GM18861 (cell line): Measurements from ENCODE around the gene MAGED4B.
"Not testable (repeated sequence)": the region's sequence is repeated elsewhere in the genome, so short reads cannot be mapped to it uniquely, and the experiment has no call there.

Source experiments
- ATAC-seq: cut with Tn5 transposase; IDR thresholded peaks from one replicate; pipeline ENCODE4 v1.9.1; 2021; ENCODE audit not compliant: unreplicated experiment

The MAGED4B gene

DNA sequence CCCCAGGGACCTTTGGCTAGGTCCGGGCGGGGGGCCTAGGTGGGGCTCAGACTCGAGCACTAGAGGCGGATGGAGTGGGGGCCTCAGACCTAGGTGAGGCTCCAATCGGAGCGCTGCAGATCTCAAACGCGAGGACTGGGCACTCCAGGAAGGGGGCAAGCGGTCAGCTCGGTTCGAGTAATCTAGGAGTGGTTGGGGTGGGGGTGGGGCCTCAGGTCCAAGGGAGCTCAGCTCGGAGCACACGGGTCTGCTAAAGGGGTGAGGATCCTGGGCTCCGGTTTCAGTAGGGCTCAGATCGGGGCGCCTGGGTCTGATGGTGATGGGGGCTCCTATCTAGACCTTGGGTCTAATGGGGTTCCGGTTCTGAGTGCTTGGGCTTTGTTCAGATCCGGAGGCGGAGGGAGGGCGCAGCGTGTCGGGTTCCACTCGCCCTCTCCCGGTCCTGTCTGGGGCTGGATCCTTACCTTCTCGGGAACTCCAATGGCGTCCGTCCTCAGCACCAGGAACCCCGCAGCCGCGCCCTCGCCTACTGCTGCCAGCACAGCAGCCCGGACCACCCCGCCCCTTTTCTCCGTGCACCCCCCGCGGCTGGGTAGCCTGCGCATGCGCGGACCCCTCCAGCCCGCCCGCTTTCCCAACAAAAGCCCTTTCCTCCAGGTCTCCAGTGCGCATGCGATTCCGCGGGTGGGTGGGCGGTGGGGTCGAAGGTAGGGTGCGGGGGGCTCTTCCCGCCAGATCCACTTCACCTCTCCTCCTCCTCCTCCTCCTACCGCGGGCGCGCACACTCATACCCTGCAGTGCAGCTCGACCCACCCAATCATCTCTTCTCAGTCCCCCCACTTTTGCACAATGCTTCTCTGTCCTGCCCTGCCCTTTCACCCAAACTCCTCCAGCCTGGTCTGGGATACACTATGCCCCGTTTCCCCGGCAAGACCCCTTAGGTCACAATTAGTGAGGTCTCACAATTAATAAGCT lies at the start of gene MAGED4B:
Gene MAGED4B, minus strand, starts transcription at position 518 of the 975 bp plus-strand sequence. CDS start 1,011 bp downstream, outside the sequence.
- not testable (repeated sequence) for ATAC-seq

GRCh38 chrX:52118262-52118661 lies 49.3 kb upstream of the MAGED4B start:
- ATAC-seq = no peak

DNA sequence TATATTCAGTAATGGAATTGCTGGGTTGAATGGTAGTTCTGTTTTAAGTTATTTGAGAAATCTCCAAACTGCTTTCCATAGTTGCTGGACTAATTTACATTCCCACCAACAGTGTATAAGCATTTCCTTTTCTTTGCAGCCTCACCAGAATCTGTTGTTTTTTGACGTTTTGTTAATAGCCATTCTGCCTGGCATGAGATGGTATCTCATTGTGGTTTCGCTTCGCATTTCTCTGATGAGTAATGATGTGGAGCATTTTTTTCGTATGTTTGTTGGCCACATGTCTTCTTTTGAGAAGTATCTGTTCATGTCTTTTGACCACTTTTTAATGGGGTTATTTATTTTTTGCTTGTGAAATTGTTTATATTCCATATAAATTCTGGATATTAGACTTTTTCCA lies 13.6 kb upstream of the MAGED4B start:
- no peak for ATAC-seq

DNA sequence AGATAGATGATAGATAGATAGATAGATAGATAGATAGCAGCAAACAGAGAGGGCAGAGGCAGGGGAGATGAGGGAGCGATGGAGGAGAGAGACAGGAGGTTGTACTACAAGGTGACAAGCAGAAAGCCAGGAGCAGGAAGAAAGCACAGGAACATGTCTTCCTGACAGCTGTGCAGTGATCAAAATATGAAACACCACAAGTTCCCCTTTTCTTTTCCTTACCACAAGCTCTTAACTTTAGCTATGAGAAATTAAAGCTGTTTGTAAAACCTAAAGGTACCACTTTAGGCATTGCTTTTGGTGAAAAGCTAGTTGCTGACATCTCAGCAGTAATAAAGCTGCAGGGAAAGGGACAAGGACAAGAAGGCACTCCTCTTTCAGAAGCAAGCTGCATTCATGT lies 9.1 kb upstream of the MAGED4B start:
- ATAC-seq = no peak

DNA sequence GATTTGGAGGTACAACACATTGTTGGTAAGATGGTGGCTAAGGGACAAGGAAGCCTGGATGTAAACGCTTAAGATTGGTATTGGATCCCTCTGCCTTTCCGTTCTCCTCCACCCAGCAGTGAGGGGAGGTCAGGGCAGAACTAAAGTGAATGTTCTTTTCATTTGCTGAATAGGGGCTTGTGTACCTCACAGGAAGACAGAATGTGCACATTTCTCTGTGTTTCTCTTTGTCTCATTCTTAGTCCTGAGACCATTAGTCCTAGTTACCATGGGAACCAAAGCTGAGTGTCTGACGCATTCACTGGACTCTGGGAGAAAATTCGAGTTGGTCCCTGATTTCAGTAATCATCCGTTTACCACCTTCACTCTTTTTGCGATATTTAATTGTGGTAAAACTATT lies 26.7 kb downstream of the MAGED4B start:
- ATAC-seq = not testable (repeated sequence)

GRCh38 chrX:52034211-52034610 lies 34.8 kb downstream of the MAGED4B start:
- ATAC-seq = no peak

- ATAC-seq = no peak
Measured at GRCh38 chrX:52031371-52031770, 37.6 kb downstream of the MAGED4B start.

DNA sequence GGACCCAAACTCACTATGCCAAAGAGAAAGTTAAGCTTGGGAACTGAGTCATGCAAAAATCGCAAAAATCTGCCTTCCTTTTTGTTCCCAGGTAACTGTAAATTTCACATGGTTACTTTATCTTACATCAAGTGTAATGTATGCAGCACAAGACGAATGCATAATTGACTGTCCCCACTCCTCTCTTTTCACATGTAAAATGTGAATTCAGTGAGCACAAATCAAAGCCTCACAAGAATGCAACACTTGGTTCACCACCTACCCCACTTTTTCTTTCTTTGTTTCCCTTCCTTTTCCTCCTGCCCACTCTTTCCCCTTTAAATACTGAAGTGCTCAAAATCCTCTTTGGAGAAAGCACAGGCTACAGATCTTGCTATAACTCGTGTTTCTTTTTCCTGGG lies 53.2 kb downstream of the MAGED4B start:
- no peak for ATAC-seq
